ENCODE data around the gene IER2. TPM values are rescaled to one million over a fixed set of nuclear protein-coding genes. Genes with fewer than 3 reads are reported as not detected.

The IER2 gene
- total RNA-seq, 1 experiment from 2014 or later, result 80.4 TPM

DNA sequence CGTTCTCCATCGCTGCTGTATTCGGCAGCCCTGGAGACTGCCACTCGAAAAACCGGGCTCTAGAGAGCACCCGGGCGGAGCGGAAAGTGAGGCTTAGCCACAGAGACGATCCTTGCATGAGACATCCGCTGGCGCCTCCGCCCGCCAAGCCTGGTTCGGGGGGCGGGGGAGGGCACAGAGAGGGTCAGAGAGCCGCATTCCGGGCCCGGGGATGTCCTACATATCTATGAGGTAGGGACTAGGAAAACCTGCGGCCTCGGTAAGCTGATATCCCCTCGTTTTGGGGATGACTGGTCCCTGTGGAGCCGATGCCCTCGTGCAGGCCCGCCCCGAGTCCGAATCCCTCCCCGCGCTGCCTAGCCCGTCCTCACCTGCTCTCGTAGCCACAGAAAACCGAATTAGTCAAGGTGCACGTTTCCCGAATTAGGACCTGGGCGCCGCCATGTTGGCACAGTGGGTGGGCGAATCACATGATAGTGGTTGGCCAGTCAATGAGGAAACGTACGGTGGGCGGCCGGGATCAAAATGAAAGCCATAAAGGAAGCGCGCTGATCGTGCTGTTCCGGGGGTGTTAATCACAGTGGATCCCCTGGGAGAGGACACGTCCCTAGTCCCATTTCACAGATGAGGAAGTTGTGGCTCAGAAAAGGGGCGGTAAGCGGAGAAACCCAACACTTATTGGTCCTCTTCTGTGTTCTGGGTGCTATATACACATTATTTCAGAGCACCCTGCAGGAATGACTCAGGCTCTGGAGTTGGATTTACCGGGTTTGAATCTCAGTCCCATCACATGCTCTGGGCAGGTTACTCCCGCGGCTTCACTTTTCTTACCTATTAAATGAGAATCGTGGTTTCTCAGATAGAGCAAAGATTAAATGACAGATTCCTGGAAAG lies 33.7 kb upstream of the IER2 start, which contains the start of gene TRMT1:
TRMT1 (minus strand) TSS at position 459 of the 894 bp plus-strand sequence; CDS start at position 118, 341 bp downstream.
- DNase-seq (ENCODE audit: low read depth, low spot score), result peak; percentile 84
- ATAC-seq, result peak; percentile 80
- Histone ChIP-seq H3K27me3 (ENCODE audit: control insufficient read depth, insufficient read depth, low read length) (no peaks in the 10 kb centered on the region), H3K4me3 (ENCODE audit: low read depth in 2 of 2, low read length in 2 of 2) (peak within 1 kb of the TSS; percentile 90 to 92), H3K9me3 (ENCODE audit: control insufficient read depth, insufficient read depth, low read depth, low read length) (no peaks in the 10 kb centered on the region), H3K27ac (ENCODE audit: low read length) (peak within 1 kb of the TSS; percentile 91), H3K36me3 (ENCODE audit: control insufficient read depth, insufficient read depth, low read length) (peaks cover 5% of the 10 kb centered on the region), H3K4me1 (ENCODE audit: control insufficient read depth, insufficient read depth, low read length) (peaks cover 26% of the 10 kb centered on the region)
- BruUV-seq (replicated peaks), result TSS peak; percentile 92
- TF ChIP-seq TCF7L2 (IDR thresholded peaks at IDR 0.05; ENCODE audit: low read depth, low read length) (peak; percentile 47; the same call in 1 of the 2 replicates), SIN3A (IDR thresholded peaks at IDR 0.05; ENCODE audit: borderline replicate concordance, insufficient read depth, low read depth, low read length) (peak; percentile 86; the same call in 1 of the 2 replicates), POLR2AphosphoS5 (IDR thresholded peaks at IDR 0.05; ENCODE audit: low read depth, low read length) (peak; percentile 55)
- TF ChIP-seq, protein P1, sequence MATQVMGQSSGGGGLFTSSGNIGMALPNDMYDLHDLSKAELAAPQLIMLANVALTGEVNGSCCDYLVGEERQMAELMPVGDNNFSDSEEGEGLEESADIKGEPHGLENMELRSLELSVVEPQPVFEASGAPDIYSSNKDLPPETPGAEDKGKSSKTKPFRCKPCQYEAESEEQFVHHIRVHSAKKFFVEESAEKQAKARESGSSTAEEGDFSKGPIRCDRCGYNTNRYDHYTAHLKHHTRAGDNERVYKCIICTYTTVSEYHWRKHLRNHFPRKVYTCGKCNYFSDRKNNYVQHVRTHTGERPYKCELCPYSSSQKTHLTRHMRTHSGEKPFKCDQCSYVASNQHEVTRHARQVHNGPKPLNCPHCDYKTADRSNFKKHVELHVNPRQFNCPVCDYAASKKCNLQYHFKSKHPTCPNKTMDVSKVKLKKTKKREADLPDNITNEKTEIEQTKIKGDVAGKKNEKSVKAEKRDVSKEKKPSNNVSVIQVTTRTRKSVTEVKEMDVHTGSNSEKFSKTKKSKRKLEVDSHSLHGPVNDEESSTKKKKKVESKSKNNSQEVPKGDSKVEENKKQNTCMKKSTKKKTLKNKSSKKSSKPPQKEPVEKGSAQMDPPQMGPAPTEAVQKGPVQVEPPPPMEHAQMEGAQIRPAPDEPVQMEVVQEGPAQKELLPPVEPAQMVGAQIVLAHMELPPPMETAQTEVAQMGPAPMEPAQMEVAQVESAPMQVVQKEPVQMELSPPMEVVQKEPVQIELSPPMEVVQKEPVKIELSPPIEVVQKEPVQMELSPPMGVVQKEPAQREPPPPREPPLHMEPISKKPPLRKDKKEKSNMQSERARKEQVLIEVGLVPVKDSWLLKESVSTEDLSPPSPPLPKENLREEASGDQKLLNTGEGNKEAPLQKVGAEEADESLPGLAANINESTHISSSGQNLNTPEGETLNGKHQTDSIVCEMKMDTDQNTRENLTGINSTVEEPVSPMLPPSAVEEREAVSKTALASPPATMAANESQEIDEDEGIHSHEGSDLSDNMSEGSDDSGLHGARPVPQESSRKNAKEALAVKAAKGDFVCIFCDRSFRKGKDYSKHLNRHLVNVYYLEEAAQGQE (IDR thresholded peaks at IDR 0.05; ENCODE audit: insufficient read depth in 1 of 2, low read depth in 2 of 2, low read length in 1 of 2), result 0 out of 4 replicates have a peak, but pooled peaks have one; percentile 6 to 31
- TF ChIP-seq, protein P2, sequence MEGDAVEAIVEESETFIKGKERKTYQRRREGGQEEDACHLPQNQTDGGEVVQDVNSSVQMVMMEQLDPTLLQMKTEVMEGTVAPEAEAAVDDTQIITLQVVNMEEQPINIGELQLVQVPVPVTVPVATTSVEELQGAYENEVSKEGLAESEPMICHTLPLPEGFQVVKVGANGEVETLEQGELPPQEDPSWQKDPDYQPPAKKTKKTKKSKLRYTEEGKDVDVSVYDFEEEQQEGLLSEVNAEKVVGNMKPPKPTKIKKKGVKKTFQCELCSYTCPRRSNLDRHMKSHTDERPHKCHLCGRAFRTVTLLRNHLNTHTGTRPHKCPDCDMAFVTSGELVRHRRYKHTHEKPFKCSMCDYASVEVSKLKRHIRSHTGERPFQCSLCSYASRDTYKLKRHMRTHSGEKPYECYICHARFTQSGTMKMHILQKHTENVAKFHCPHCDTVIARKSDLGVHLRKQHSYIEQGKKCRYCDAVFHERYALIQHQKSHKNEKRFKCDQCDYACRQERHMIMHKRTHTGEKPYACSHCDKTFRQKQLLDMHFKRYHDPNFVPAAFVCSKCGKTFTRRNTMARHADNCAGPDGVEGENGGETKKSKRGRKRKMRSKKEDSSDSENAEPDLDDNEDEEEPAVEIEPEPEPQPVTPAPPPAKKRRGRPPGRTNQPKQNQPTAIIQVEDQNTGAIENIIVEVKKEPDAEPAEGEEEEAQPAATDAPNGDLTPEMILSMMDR (IDR thresholded peaks at IDR 0.05), result no peak
- in situ Hi-C loops (cut with HindIII; ENCODE audit: low pct_unique_long_range_greater_than_20kb, low sequenced_read_pairs), result no loop called here
- ChIA-PET POLR2A (interaction anchor here (0.7 kb wide), 1 partner anchor 121 kb away, joined by 3 read pairs; the partner anchor contains the start of gene NFIX), CTCF (interaction anchor here (0.6 kb wide), 1 partner anchor 56 kb away, joined by 3 read pairs; no protein-coding TSS in a partner anchor)
- intact Hi-C loops (cut with micrococcal nuclease; ENCODE audit: unreplicated experiment), result no loop called here

GRCh38 chr19:13117176-13117771 lies 32.9 kb upstream of the IER2 start:
- Histone ChIP-seq H3K27ac (ENCODE audit: low read length) (peak overlapping the region; percentile 91), H3K27me3 (ENCODE audit: control insufficient read depth, insufficient read depth, low read length) (no peaks in the 10 kb centered on the region), H3K36me3 (ENCODE audit: control insufficient read depth, insufficient read depth, low read length) (peaks cover 5% of the 10 kb centered on the region), H3K9me3 (ENCODE audit: control insufficient read depth, insufficient read depth, low read depth, low read length) (no peaks in the 10 kb centered on the region), H3K4me1 (ENCODE audit: control insufficient read depth, insufficient read depth, low read length) (peaks cover 26% of the 10 kb centered on the region), H3K4me3 (ENCODE audit: low read depth in 2 of 2, low read length in 2 of 2) (peak overlapping the region; percentile 90 to 92)
- no peak for DNase-seq (ENCODE audit: low read depth, low spot score)
- peak; percentile 6; the same call in 1 of the 2 replicates for ATAC-seq
- ChIA-PET CTCF (interaction anchor here (0.6 kb wide), 1 partner anchor 57 kb away, joined by 3 read pairs; no protein-coding TSS in a partner anchor), POLR2A (interaction anchor here (0.6 to 1.2 kb wide), 2 partner anchors 9 to 35 kb away, joined by 3 to 7 read pairs; no protein-coding TSS in a partner anchor)
- no peak for TF ChIP-seq SIN3A (IDR thresholded peaks at IDR 0.05; ENCODE audit: borderline replicate concordance, insufficient read depth, low read depth, low read length)
- TF ChIP-seq POLR2AphosphoS5 (IDR thresholded peaks at IDR 0.05; ENCODE audit: low read depth, low read length), result no peak
- no peak for TF ChIP-seq TCF7L2 (IDR thresholded peaks at IDR 0.05; ENCODE audit: low read depth, low read length)
- TF ChIP-seq, protein P1 (IDR thresholded peaks at IDR 0.05; ENCODE audit: insufficient read depth in 1 of 2, low read depth in 2 of 2, low read length in 1 of 2), result no peak
- TF ChIP-seq, protein P2 (IDR thresholded peaks at IDR 0.05), result no peak
- no TSS peak for BruUV-seq (replicated peaks)
- in situ Hi-C loops (cut with HindIII; ENCODE audit: low pct_unique_long_range_greater_than_20kb, low sequenced_read_pairs), result no loop called here
- intact Hi-C loops (cut with micrococcal nuclease; ENCODE audit: unreplicated experiment), result no loop called here
